Measurements from ENCODE around the gene METTL24.

- TF ChIP-seq CTCF (IDR thresholded peaks at IDR 0.05) (no peak), POLR2A (IDR thresholded peaks at IDR 0.05) (no peak)
These were observed 26.8 kb downstream of the METTL24 start for GRCh38 chr6:110331390-110331789.
